DMS53 (cell line): ENCODE measurements around the gene NAXD.
"Not testable (repeated sequence)": the region's sequence is repeated elsewhere in the genome, so short reads cannot be mapped to it uniquely, and the experiment has no call there.

Experiments
- DNase-seq: peaks from one replicate; lab custom pipeline; 2025; lab: John Stamatoyannopoulos, UW

NAXD gene

DNA sequence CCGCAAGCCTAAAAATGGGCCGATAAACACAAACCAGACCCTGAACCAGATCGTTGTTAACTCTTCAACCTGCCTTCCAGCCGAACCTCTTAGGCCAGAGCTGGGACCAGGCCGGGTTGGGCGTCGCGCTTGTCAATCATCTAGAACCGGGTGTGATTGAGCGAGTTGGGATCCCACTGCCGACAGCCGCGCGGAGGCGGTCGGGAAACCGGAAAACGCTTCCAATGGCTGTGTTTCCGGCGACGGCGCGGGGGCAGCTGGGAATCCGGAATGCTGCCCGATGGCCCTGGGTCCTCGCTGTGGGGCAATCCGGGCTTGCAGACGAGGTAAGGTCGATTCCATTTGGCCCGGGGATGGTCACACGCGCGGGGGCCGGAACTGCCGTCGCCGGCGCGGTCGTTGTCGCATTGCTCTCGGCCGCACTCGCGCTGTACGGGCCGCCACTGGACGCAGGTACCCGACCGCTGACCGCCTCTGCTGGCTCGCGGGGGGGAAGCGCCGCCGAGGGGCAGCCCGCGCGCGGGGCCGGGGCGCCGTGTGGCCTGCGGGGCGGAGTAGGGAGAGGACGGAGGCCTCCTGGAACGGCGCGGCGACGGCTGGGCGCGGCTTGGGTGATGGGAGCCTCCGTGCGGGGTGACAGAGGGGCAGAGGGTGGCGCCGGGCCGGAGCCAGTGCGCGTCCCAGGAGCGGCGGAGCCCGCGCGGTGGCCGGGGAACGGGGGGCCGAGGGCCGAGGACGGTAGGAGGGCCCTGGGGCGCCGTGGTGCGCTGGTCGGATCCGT lies at the start of gene NAXD:
Gene NAXD (plus strand): TSS at position 224 of the 781 bp plus-strand sequence. CDS start 57 bp downstream, at position 281.
- peak; percentile 89 for DNase-seq

DNA sequence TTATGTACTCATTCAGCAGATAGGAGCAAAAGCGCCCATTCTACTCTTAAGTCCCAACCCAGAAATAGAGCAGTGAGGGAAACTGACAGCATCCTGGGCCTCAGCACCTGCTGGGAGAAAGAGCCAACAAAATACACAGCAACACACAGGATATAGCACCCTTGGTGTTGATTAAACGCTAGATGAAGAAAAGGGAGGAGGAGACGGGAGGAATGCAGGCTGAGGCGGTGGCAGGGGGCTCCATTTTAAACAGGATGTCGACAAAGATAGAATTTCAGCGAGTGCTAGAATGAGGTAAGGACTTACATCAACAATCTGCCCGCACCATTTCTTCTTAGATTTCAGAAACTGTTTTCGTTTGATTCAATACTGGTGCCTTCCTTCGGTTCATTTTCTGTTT lies 49.2 kb upstream of the NAXD start:
- DNase-seq, result no peak

DNA sequence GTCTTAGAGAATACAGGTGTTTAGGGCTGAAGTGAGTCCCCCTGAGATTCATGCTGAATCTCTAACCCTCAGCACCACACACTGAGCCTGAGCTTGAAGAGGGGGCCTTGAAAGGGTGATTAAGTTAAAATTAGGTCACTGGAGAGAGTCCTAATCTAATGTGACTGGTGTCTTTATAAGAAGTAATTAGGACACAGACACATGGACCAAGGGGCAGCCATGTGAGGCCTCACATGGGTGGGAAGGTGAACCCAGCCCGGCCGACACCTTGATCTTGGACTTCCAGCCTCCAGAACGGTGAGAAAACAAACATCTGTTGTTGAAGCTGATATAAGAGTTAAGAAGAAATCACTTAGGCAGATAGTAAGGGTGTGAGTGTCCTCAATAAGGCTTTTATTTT lies 46.7 kb upstream of the NAXD start:
- no peak for DNase-seq

DNA sequence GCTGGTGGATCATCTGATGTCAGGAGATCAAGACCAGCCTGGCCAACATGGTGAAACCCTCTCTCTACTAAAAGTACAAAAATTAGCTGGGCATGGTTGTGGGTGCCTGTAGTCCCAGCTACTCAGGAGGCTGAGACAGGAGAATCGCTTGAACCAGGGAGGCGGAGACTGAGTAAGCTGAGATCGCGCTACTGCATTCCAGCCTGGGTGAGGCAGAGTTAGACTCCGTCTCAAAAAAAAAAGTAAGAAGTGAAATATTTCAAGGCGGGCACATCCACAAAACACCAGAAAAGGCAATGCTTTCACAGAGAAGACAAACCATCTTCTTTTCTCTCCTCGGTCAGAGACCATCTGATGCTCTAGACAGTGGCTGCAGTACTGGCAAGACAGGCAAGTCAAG lies 45.4 kb upstream of the NAXD start:
- not testable (repeated sequence) for DNase-seq

DNA sequence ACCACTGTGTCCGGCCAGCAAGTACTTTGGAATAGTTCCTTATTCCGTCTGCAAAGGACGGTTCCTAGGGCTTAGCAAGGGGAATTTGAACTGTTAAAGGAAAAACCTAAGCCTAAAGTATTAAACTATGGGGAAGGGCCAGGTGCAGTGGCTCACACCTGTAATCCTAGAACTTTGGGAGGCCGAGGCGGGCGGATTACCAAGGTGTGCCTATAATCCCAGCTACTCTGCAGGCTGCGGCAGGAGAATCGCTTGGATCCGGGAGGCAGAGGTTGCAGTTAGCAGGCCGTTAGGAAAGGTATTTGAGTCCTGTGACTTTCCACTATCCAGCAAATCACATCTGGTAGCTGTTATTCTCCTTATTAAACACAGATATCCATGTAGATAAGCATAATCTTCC lies 44.5 kb upstream of the NAXD start:
- no peak for DNase-seq

DNA sequence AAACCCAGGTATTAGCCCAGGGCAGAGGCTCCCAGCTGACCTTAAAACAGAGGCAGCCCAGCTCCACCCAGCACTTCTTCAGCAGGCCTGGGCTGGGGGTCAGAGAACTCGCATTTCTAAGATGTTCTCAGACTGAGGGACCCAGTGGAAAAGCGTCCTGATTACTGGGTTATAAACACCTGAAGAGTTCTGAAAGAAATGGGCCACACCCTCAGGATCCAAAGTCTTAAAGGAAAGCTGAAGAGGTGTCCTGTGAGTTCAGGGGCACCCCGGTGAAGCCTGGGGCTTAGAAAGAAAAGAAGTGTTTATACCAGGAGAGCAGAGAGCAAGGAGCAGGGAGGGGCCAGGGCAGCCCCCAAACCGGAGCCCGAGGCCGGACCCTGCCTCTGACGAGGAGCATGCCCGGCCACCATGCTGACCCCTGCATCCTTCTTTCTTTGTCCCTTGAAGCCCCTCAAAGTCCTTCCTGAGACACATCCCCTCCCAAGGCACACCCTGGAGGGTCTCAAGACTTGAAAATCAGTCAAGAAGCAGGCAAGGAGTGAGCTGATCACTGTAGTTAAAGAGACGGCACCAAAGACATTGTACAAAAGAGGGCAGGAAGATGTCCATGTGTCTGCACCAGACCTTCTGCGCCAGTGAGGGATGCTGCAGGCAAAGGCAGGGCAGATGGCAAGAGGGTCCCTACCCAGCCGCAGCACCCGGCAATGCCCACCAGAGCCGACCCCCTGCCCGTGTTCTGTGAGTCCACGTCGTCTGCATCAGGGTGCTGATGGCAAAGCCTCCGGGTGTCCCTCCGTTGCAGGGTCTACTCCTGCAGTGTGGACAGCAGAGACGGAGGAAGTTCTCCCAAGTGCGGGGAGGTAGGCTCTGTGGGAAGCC lies 43.2 kb upstream of the NAXD start:
- DNase-seq, result no peak

DNA sequence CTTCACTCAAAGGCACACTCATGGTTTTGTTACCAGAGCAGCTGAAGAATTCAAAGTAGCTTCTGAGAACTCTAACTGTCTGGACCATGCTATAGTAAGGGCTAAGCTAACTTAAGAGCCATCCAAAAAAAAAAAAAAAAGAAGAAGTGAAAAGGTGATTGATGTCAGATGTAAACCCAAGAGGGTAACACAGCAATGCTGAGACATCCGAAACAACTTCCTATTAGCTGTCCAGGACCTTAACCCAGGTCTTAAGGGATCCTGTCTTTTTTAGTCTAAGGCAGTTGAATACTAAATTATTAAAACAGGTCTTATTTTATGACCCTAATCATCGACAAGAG lies 42.6 kb upstream of the NAXD start:
- no peak for DNase-seq

DNA sequence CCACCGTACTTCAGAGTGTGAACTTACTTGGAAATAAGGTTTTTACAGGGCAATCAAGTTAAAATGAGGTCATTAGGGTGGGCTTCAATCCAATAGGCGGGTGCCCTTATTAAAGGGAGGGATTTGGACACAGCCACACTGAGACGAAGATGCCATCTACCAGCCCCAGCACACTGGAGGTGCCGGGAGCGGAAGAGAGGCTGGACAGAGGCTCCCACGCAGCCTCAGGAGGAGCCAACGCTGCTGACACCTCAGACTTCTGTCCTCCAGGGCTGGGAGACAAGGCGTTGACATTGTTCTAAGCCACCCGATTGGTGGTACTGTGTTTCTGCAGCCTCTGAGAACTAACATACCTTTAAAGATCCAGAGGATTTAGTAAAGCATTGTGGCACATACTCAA lies 41.2 kb upstream of the NAXD start:
- no peak for DNase-seq

DNA sequence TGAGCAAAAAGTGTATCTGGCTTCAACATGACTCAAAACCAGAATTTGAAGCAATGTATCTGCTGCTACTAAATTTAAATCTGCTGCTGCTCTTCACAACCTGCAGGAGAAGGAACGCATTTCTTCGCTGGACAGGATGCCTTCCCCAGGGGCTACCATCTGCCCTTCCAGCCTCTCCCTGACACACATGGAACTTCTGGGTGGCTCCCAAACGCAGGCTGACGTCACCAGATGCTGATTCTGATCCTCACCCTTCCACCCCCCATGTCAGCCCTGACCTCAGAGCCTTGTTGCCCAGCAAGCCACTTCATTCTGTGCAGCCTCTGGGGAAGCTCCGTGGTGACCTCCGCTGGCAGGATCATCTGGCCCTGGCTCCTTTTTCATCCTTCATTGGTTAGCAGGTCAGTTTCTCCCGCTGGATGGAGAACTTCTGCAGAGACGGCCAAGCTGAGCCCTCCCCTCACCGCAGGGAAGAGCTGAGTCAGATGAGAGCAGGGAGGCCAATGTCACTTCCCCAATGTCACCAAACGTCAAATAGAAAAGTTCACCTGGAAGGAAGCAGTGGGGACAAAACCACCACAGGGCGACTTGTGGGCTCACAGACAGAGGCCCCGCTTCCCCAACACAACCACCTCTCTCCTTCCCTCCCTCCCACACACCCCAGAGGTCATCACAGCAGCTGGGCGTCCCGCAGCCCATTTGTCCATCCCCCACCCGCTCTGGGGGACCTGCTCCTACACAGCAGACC lies 39.8 kb upstream of the NAXD start:
- peak; percentile 71 for DNase-seq

DNA sequence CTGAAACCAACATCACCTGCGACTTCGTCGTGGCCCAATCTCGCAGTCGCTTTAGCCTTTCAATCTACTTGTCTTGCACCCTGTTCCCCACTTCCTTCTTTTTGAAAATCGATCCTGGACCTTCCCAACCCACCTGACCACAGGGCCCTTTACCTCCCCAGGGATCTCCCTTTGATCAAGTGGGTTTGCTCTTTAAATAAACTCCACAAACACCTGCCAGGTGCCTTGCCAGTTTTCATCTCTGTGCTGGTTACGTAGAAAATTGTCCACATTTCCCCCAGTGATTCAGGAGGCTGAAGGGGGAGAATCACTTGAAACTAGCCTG lies 39.3 kb upstream of the NAXD start:
- peak; percentile 43 for DNase-seq

DNA sequence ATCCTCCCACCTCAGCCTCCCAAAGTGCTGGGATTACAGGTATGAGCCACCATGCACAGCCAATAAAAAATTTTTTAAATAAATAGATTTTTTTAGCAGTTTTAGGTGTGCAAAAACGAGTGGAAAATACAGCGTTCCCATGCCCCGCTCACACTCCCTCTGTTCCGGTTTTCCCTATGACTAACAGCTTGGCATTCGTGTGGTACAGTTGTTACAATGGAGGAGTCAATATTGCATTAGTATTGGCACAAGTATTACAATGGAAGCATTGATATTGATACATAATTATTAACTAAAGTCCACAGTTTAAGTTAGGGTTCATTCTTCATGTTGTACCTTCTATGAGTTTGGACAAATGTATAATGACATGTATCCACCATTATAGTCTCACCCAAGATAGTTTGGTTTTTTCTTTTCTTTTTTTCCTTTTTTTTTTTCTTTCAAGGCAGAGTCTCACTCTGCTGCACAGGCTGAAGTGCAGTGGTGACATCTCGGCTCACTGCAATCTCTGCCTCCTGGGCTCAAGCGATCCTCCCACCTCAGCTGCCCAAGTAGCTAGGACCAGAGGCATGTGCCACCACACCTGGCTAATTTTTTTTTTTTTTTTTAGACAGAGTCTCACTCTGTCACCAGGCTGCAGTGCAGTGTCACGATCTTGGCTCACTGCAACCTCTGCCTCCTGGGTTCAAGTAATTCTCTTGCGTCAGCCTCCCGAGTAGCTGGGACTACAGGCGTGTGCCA lies 38.4 kb upstream of the NAXD start:
- DNase-seq, result peak; percentile 3

DNA sequence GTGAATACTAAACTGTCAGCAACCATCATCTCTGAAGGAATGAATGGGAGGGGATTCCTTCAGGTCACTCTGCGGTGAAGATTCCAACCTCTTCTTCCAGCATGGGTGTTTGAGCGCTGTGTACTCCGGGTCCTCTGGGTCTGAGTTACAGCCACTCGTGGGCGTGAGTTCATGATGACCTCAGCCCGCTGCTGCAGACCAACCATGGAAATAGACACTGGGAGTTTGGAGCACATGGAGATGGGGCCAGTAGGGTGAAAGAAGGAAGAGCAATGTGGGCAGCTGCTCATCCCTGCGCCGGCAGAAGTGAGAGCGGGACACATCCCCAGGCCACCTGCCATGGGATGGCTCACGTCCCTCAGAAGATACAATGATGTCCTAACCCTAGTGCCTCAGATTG lies 37.0 kb upstream of the NAXD start:
- DNase-seq, result no peak

DNA sequence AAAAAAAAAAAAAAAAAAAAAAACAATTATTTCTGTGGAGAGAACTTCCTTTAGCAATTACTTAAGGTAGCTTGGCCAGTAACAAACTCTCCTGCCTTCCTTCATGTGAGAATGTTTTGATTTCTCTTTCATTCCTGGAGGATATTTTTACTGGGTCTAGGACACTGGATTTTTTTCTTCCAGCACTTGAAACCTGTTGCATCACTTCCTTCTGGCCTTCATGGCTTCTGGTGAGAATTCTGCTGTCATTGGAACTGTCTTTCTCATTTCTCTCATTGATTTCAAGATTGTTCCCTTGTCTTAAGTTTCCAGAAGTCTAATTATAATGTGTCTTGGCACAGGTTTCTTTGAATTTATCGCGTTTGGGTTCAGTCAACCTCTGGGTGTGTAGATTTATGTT lies 34.5 kb upstream of the NAXD start:
- DNase-seq, result no peak

DNA sequence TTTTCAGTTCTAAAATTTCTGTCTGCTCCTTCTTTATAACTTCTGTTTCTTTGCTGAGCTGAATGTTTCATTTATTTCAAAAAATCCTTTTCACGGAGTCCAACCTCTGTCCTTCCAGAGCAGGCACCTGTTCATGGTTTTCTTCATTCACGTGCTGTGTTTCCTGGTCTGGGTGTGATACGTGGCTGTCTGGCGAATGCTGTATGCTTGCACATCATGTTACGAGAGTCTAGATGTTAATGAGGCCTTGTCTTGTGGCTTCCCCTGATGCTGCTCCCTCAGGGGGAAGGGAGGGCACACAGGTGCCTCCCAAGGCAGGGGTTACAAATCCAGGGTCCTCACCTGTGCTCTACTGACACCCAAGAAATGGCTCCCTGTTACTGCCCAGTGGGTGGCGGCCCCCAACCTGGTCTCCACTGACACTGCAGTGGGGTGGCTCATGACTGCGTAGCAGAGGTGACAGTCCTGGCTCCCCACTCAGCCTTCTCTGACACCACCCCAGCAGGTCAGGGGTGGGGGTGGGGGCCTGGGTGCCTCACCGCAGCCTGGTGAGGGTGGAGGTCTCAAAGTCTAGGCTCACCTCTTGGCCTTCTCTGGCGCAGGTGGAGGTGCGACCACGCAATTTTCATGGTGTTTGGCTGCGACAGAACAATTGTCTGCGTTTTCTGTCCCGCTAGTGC lies 33.7 kb upstream of the NAXD start:
- DNase-seq, result no peak

DNA sequence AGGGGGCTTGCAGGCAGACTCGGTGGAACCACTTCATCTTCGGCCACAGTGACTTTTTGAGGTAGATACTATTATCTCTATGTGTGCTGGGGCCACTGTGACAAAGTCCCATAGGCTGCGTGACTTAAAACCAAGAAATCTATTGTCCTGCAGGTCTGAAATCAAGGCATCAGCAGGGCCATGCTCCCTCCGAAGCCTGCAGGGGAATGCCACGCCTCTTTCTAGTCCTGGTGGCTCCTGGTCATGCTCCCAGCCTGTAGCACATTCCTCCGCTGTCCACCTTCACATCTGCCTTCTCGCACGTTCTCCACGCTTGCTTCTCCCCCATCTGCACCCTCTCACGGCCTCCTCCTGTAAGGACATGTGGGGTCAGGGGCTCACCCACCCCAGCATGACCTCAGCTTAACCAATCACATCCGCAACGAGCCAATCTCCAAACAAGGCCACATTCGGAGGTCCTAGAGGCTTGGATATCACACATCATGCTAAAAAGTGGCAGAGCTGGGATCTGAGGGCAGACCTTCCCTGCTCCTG lies 32.9 kb upstream of the NAXD start:
- DNase-seq, result no peak

DNA sequence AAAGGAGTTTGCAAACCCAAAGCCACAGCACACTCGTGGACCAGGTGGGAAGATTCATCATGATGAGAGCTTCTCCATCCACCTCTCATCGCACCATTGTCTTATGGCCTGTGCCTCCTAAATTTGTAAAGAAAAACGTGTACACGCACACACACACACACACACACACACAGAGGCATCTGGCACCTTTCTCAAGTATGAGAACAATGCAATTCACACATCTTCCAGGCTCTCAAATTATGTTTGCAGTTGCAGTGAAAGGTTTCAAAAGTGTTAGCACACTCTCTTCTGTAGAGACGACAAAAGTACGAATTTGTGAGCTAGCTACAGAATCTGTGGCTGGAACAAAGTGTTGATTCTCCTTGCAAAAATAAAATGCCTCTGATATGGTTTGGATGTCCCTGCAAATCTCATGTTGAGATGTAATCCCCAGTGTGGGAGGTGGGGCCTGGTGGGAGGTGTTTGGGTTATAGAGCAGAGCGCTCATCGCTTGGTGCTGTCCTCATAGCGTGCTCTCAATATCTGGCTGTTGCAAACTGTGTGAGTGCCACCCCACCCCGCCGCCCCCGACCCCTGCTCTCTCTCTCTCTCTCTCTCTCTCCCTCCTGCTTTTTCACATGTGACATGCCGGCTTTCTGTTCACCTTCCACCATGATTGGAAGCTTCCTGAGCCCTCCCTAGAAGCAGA lies 32.0 kb upstream of the NAXD start:
- DNase-seq, result no peak

DNA sequence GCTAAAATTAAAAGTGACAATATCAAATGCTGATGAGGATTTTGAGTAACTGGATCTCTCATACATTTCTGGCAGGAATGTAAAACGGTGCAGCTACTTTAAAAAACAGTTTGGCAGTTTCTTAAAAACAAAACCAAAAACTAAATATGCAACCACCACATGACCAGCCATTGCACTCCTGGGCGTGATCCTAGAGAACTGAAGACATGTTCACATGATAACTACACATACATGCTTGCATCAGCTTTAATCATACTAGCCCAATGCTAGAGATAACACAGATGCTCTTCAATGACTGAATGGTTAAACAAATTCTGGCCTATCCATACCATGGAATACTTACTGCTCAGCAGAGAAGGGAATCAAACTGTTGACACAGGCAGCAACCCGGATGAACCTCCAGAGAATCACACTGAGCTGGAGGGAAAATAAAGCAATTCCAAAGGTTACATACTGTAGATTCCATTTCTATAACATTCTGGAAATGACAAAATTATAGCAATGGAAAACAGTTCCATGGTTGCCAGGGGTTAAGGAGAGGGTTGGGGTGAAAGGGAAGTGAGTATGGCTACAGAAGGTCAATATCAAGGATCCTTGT lies 25.5 kb upstream of the NAXD start:
- no peak for DNase-seq

DNA sequence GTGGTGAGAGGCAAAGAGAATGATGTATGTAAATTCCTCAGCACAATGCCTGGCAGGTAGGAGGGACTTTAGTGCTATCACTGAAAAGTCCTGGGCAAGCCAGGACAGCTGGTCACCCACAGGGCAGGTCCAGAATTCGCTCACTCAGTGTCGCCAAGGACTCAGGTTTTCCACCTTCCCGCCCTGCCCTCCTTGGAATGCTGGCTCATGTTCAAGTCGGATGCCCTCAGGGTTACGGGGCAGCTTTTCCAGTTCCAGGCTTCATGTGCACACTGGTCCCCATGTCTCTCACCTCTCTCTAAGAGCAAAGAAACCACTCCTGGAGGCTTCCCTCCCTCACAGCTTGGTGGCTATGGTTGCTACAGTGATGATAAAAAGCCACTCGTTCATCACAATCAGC lies 24.8 kb upstream of the NAXD start:
- no peak for DNase-seq

DNA sequence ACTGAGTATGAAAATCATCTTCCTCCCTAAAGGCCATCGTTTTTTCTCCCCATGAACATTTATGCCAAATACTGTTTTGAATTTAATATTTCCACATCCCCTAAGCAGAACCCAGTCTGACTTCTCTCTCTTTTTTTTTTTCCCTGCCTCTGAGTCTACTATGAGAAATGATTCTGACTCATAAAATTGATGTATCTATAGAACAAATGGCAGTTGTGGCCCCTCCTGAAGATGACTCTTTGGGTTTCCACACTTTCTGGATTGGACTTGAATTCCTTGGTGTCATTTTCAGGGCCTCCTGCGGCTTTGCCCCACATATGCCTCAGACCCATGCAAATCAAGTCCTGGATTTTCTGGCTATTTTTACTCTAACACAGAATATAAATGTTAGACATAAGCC lies 22.7 kb upstream of the NAXD start:
- DNase-seq, result no peak

DNA sequence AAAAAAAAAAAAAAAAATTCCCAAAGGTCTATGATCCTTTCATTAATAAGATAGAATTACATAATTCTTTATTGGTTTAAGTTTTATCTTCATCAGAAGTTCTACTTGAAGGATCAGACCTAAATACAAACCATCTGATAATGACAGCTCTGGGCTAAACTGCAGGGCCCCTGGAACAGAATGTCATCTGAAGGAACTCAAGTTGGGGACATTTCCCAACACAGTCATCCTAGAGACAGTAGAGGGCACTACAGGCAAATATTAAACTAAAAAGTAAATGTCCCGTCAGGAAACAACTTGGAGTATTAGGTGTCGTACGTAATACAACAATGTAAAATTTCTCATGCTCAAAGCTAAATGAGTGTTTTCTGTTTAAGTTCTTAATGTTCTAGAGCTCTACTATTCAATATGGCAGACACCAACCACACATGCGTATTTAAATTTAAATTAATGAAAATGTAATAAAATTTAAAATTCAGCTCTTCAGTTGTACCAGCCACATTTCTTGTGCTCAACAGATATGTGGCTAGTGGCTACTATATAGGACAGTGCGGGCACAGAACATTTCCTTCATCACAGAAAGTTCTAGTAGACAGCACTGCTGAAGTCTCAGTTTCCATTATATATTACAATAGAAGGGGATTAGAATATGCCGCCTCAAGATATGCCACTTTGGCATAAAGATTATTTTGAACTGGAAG lies 21.8 kb upstream of the NAXD start:
- DNase-seq, result peak; percentile 50
